OCI-LY7 (cell line): ENCODE results near the gene SORBS2. TPM values are rescaled to one million over a fixed set of nuclear protein-coding genes. Genes with fewer than 3 reads are reported as not detected.

Experiments
- BruUV-seq: library from RNA; stranded (reverse); fragments of 400-500 nt; replicated peaks from 2 replicates; lab custom pipeline; 2021; lab: Mats Ljungman, UMichigan
- CTCF ChIA-PET: fragments of 300-600 bp; sonication (Branson Sonifier 250); formaldehyde crosslinking; loops from one replicate; lab custom pipeline; 2022; ENCODE audit warnings: antibody characterized with exemption; ENCODE audit not compliant: unreplicated experiment; lab: Charles Lee
- POLR2A ChIA-PET: fragments of 300-600 bp; sonication (Branson Sonifier 250); formaldehyde crosslinking; loops from one replicate; lab custom pipeline; 2022; ENCODE audit warnings: antibody characterized with exemption; lab: Charles Lee
- DNase-seq: peaks from one replicate; pipeline ENCODE4 v3.0.0-alpha.2; 2015; ENCODE audit warnings: low spot score
- H2AFZ ChIP-seq: fragments of 200-600 bp; sonication (generic), shearing (Covaris generic); 2 replicates; pipeline ENCODE4 v1.6.1; 2014; ENCODE audit warnings: mild to moderate bottlenecking, antibody characterized with exemption, low read length, moderate library complexity
- H3K27ac ChIP-seq: fragments of 200-600 bp; sonication (generic); 2 replicates; pipeline ENCODE4 v1.5.1; 2014; ENCODE audit warnings: mixed run types, low read depth, mild to moderate bottlenecking, moderate library complexity, low read length, inconsistent platforms; ENCODE audit not compliant: poor library complexity, severe bottlenecking
- H3K36me3 ChIP-seq: fragments of 200-600 bp; sonication (generic); 2 replicates; pipeline ENCODE4 v1.6.1; 2014; ENCODE audit warnings: mild to moderate bottlenecking, antibody characterized with exemption, low read length, moderate library complexity, mixed read lengths; ENCODE audit not compliant: insufficient read depth
- H3K4me1 ChIP-seq: fragments of 200-600 bp; sonication (generic); 2 replicates; pipeline ENCODE4 v1.5.1; 2014; ENCODE audit warnings: mild to moderate bottlenecking, low read length; ENCODE audit not compliant: insufficient read depth, poor library complexity, severe bottlenecking
- H3K4me2 ChIP-seq: fragments of 200-600 bp; sonication (generic); 2 replicates; pipeline ENCODE4 v1.6.1; 2014; ENCODE audit warnings: mild to moderate bottlenecking, low read length
- H3K4me3 ChIP-seq: fragments of 200-600 bp; sonication (generic); 2 replicates; pipeline ENCODE4 v1.5.1; 2014; ENCODE audit warnings: mild to moderate bottlenecking, low read depth, low read length; ENCODE audit not compliant: poor library complexity, severe bottlenecking
- H3K79me2 ChIP-seq: fragments of 200-600 bp; sonication (generic); 2 replicates; pipeline ENCODE4 v1.6.1; 2016; ENCODE audit warnings: low read depth, mild to moderate bottlenecking, low read length, moderate library complexity, mixed read lengths; ENCODE audit not compliant: insufficient read depth
- H3K9me2 ChIP-seq: fragments of 200-600 bp; sonication (generic); 2 replicates; pipeline ENCODE4 v1.6.1; 2016; ENCODE audit warnings: mild to moderate bottlenecking, low read length, mixed read lengths; ENCODE audit not compliant: insufficient read depth
- H3K9me3 ChIP-seq: fragments of 200-600 bp; sonication (generic); 2 replicates; pipeline ENCODE4 v1.6.1; 2014; ENCODE audit warnings: mild to moderate bottlenecking, mixed run types, low read length, mixed read lengths
- H4K20me1 ChIP-seq: fragments of 200-600 bp; sonication (generic); 2 replicates; pipeline ENCODE4 v1.6.1; 2014; ENCODE audit warnings: mild to moderate bottlenecking, antibody characterized with exemption, low read length, moderate library complexity, mixed read lengths; ENCODE audit not compliant: insufficient read depth
- CTCF ChIP-seq: fragments of 200-600 bp; sonication (generic); conservative IDR thresholded peaks from 2 replicates; pipeline ENCODE4 v1.5.1; 2014; ENCODE audit warnings: mild to moderate bottlenecking, antibody characterized with exemption, low read length, moderate library complexity, mixed read lengths
- EZH2phosphoT487 ChIP-seq: fragments of 200-600 bp; sonication (generic); IDR thresholded peaks from 2 replicates; pipeline ENCODE4 v1.6.1; 2018; ENCODE audit warnings: low read depth, borderline replicate concordance, mild to moderate bottlenecking, mixed run types, antibody characterized with exemption, low read length, moderate library complexity, mixed read lengths
- intact Hi-C: fragments of 100-400 bp; cut with micrococcal nuclease; formaldehyde crosslinking; loops from one replicate; pipeline ENCODE4 v1.10.0; 2022; ENCODE audit not compliant: unreplicated experiment
- total RNA-seq, 2 experiments: library from RNA; depleted of rRNA in 1 of 2; stranded (reverse); fragments of >200 nt in 1 of 2; shearing (Covaris generic) in 1 of 2; gene quantifications; 2 replicates each; pipeline ENCODE4 v1.2.3, GENCODE V29; 2014 to 2022

The SORBS2 gene
- total RNA-seq, 2 experiments from 2014 or later, result 33.2 to 43.5 TPM

GRCh38 chr4:185711726-185712125, 100.3 kb downstream of the SORBS2 start:
- DNase-seq, result no peak
- intact Hi-C loops, result no loop called here
- POLR2A ChIA-PET, result interaction anchor here (1.3 kb wide), 1 partner anchor 11 kb away, joined by 3 read pairs; no protein-coding TSS in a partner anchor
- Histone ChIP-seq H3K27ac (no peak overlapping the region), H2AFZ (no peak overlapping the region), H3K4me2 (no peak overlapping the region), H3K4me3 (no peak overlapping the region), H3K9me2 (no peaks in the 10 kb centered on the region), H3K79me2 (no peaks in the 10 kb centered on the region), H3K9me3 (no peaks in the 10 kb centered on the region), H3K4me1 (no peaks in the 10 kb centered on the region), H3K36me3 (no peaks in the 10 kb centered on the region), H4K20me1 (no peaks in the 10 kb centered on the region)
- CTCF ChIA-PET, result no interaction called here
- TF ChIP-seq CTCF (no peak), EZH2phosphoT487 (no peak)
- BruUV-seq, result no TSS peak

- DNase-seq, result no peak
- Histone ChIP-seq H3K4me3 (no peak overlapping the region), H3K4me2 (no peak overlapping the region), H4K20me1 (no peaks in the 10 kb centered on the region), H3K4me1 (no peaks in the 10 kb centered on the region), H3K79me2 (no peaks in the 10 kb centered on the region), H3K9me3 (peaks cover 10% of the 10 kb centered on the region; the same call in 1 of the 2 replicates), H3K27ac (no peak overlapping the region), H3K9me2 (no peaks in the 10 kb centered on the region), H3K36me3 (no peaks in the 10 kb centered on the region), H2AFZ (no peak overlapping the region)
- CTCF ChIA-PET, result no interaction called here
- intact Hi-C loops, result no loop called here
- POLR2A ChIA-PET, result interaction anchor here (1.3 kb wide), 1 partner anchor 12 kb away, joined by 3 read pairs; no protein-coding TSS in a partner anchor
- no TSS peak for BruUV-seq
- TF ChIP-seq CTCF (no peak), EZH2phosphoT487 (no peak)
Measured at GRCh38 chr4:185710487-185710995, 101.5 kb downstream of the SORBS2 start.

GRCh38 chr4:185709802-185710486, 102.0 kb downstream of the SORBS2 start:
- Histone ChIP-seq H3K4me3 (no peak overlapping the region), H3K9me2 (no peaks in the 10 kb centered on the region), H3K27ac (no peak overlapping the region), H2AFZ (no peak overlapping the region), H3K36me3 (no peaks in the 10 kb centered on the region), H3K4me1 (no peaks in the 10 kb centered on the region), H3K79me2 (no peaks in the 10 kb centered on the region), H3K4me2 (no peak overlapping the region), H4K20me1 (no peaks in the 10 kb centered on the region), H3K9me3 (peaks cover 11% of the 10 kb centered on the region; the same call in 1 of the 2 replicates)
- TF ChIP-seq EZH2phosphoT487 (no peak), CTCF (no peak)
- POLR2A ChIA-PET, result no interaction called here
- BruUV-seq, result no TSS peak
- intact Hi-C loops, result no loop called here
- no peak for DNase-seq
- CTCF ChIA-PET, result no interaction called here
